Neuronal stem cell (in vitro differentiated cells): ENCODE measurements around the gene DRGX.

Source experiments
- DNase-seq: peaks from one replicate; pipeline ENCODE4 v3.0.0-alpha.2; 2013; ENCODE audit warnings: low spot score
- H2AFZ ChIP-seq: one replicate; pipeline ENCODE4 v1.6.1; 2013; ENCODE audit warnings: mild to moderate bottlenecking, low read length, inconsistent platforms
- H2AK5ac ChIP-seq: 2 replicates; pipeline ENCODE4 v1.6.1; 2013; ENCODE audit warnings: low read depth, mild to moderate bottlenecking, inconsistent platforms, low read length, moderate library complexity, mixed read lengths
- H2BK120ac ChIP-seq: 2 replicates; pipeline ENCODE4 v1.6.1; 2013; ENCODE audit warnings: low read depth, mild to moderate bottlenecking, inconsistent platforms, low read length, moderate library complexity, mixed read lengths
- H2BK12ac ChIP-seq: one replicate; pipeline ENCODE4 v1.6.1; 2013; ENCODE audit warnings: low read length, inconsistent platforms
- H2BK15ac ChIP-seq: 2 replicates; pipeline ENCODE4 v1.6.1; 2013; ENCODE audit warnings: mild to moderate bottlenecking, low read length, inconsistent platforms, mixed read lengths
- H2BK5ac ChIP-seq: one replicate; pipeline ENCODE4 v1.6.1; 2013; ENCODE audit warnings: inconsistent platforms, mild to moderate bottlenecking, low read length, moderate library complexity
- H3K14ac ChIP-seq: one replicate; pipeline ENCODE4 v1.6.1; 2013; ENCODE audit warnings: low read length, inconsistent platforms
- H3K18ac ChIP-seq: 2 replicates; pipeline ENCODE4 v1.6.1; 2013; ENCODE audit warnings: low read length, inconsistent platforms
- H3K23ac ChIP-seq: 2 replicates; pipeline ENCODE4 v1.6.1; 2013; ENCODE audit warnings: low read depth, mild to moderate bottlenecking, mixed read lengths, low read length, inconsistent platforms; ENCODE audit not compliant: poor library complexity
- H3K27ac ChIP-seq: replicated peaks from 3 replicates; pipeline ENCODE4 v1.5.1; 2013; ENCODE audit warnings: low read length, inconsistent platforms
- H3K27me3 ChIP-seq, 3 experiments: 2 replicates each; pipeline ENCODE4 v1.6.1; 2013; ENCODE audit warnings: low read length in 3 of 3, mild to moderate bottlenecking in 2 of 3, inconsistent platforms in 1 of 3, low read depth in 1 of 3, mixed read lengths in 1 of 3, moderate library complexity in 1 of 3; ENCODE audit not compliant: control insufficient read depth in 3 of 3, insufficient read depth in 3 of 3
- H3K36me3 ChIP-seq, 2 donors: replicated peaks in 1 of 2; 2 replicates each; pipeline ENCODE4 v1.6.1; 2013; ENCODE audit warnings: low read length in 2 of 2; ENCODE audit not compliant: control insufficient read depth in 2 of 2, insufficient read depth in 2 of 2
- H3K4ac ChIP-seq: 2 replicates; pipeline ENCODE4 v1.6.1; 2013; ENCODE audit warnings: inconsistent platforms, mild to moderate bottlenecking, low read length, moderate library complexity
- H3K4me1 ChIP-seq, 2 donors: 1 replicate in 1 of 2; 2 replicates in 1 of 2; pipeline ENCODE4 v1.6.1; 2013; ENCODE audit warnings: low read length in 2 of 2, low read depth in 1 of 2; ENCODE audit not compliant: control insufficient read depth in 2 of 2, insufficient read depth in 1 of 2
- H3K4me2 ChIP-seq: one replicate; pipeline ENCODE4 v1.6.1; 2013; ENCODE audit warnings: mild to moderate bottlenecking, low read length, inconsistent platforms; ENCODE audit not compliant: insufficient read depth, poor library complexity, severe bottlenecking
- H3K4me3 ChIP-seq, 2 donors: 2 replicates each; pipeline ENCODE4 v1.5.1; 2013; ENCODE audit warnings: low read length in 2 of 2, mild to moderate bottlenecking in 2 of 2, inconsistent platforms in 1 of 2, moderate library complexity in 1 of 2
- H3K79me1 ChIP-seq: one replicate; pipeline ENCODE4 v1.6.1; 2013; ENCODE audit warnings: low read depth, mild to moderate bottlenecking, inconsistent platforms, low read length, moderate library complexity
- H3K9ac ChIP-seq: one replicate; pipeline ENCODE4 v1.6.1; 2013; ENCODE audit warnings: mild to moderate bottlenecking, low read depth, low read length, inconsistent platforms; ENCODE audit not compliant: poor library complexity
- H3K9me3 ChIP-seq, 2 donors: replicated peaks in 1 of 2; 2 replicates each; pipeline versions ENCODE3 to v1.6.1; 2013; ENCODE audit warnings: low read length in 2 of 2, mild to moderate bottlenecking in 2 of 2, inconsistent platforms in 1 of 2, low read depth in 1 of 2, mixed read lengths in 1 of 2, moderate library complexity in 1 of 2; ENCODE audit not compliant: control insufficient read depth in 2 of 2, insufficient read depth in 1 of 2
- H4K8ac ChIP-seq: one replicate; pipeline ENCODE4 v1.6.1; 2013; ENCODE audit warnings: low read depth, mild to moderate bottlenecking, inconsistent platforms, low read length, moderate library complexity
- H4K91ac ChIP-seq: one replicate; pipeline ENCODE4 v1.6.1; 2013; ENCODE audit warnings: low read length, low read depth, mild to moderate bottlenecking, inconsistent platforms; ENCODE audit not compliant: poor library complexity
- WGBS, 2 donors: extraction: QIAGEN DNeasy Blood & Tissue Kit; methylation state at CpG; one replicate each; pipeline ENCODE4 v1.1.7; 2013; ENCODE audit warnings: missing lambda C conversion rate in 2 of 2, mixed read lengths in 1 of 2; ENCODE audit not compliant: insufficient read length in 2 of 2, insufficient replicate concordance in 1 of 2; ENCODE audit errors: extremely low coverage in 2 of 2; 5-methylcytosine and 5-hydroxymethylcytosine counted together

DRGX gene

GRCh38 chr10:49408519-49409306 lies 12.8 kb upstream of the DRGX start:
- Histone ChIP-seq H4K8ac (no peak overlapping the region), H3K14ac (no peak overlapping the region), H3K27me3 (peaks cover 0 to 46% (median 0%) of the 10 kb centered on the region in 3 experiments), H4K91ac (no peak overlapping the region), H3K4me3 (no peak overlapping the region), H3K4ac (no peak overlapping the region), H2BK15ac (no peak overlapping the region), H2AFZ (no peak overlapping the region), H3K4me1 (peaks cover 0 to 3% of the 10 kb centered on the region in 2 donors), H3K79me1 (no peaks in the 10 kb centered on the region), H2BK5ac (no peak overlapping the region), H3K23ac (no peak overlapping the region), H2BK120ac (no peak overlapping the region), H2AK5ac (no peak overlapping the region), H3K36me3 (no peaks in the 10 kb centered on the region), H3K9ac (no peak overlapping the region), H3K4me2 (no peak overlapping the region), H3K18ac (no peak overlapping the region), H2BK12ac (no peak overlapping the region), H3K9me3 (no peaks in the 10 kb centered on the region), H3K27ac (no peak overlapping the region)
- DNase-seq: no peak
- no CpG with 5 or more reads among the region's 13 CpGs for WGBS, 2 donors

GRCh38 chr10:49407552-49408137 lies 11.8 kb upstream of the DRGX start:
- peaks cover 0 to 48% (median 1%) of the 10 kb centered on the region in 3 experiments for H3K27me3 ChIP-seq
- no peaks in the 10 kb centered on the region for H3K79me1 ChIP-seq

GRCh38 chr10:49407151-49407550 lies 11.3 kb upstream of the DRGX start:
- no peak overlapping the region for H3K27ac ChIP-seq
- H3K79me1 ChIP-seq: no peaks in the 10 kb centered on the region
- no peak overlapping the region for H2BK15ac ChIP-seq
- no peak overlapping the region for H2AFZ ChIP-seq
- H2BK12ac ChIP-seq: no peak overlapping the region
- no CpG with 5 or more reads among the region's 5 CpGs for WGBS, 2 donors
- no peak overlapping the region for H2BK5ac ChIP-seq
- no peak overlapping the region for H3K23ac ChIP-seq
- peaks cover 0 to 52% (median 1%) of the 10 kb centered on the region in 3 experiments for H3K27me3 ChIP-seq
- no peak overlapping the region for H3K4ac ChIP-seq
- DNase-seq: no peak
- no peak overlapping the region for H3K4me2 ChIP-seq
- no peaks in the 10 kb centered on the region for H3K9me3 ChIP-seq
- no peak overlapping the region for H4K8ac ChIP-seq
- H2AK5ac ChIP-seq: no peak overlapping the region
- H3K18ac ChIP-seq: no peak overlapping the region
- peaks cover 0 to 3% of the 10 kb centered on the region in 2 donors for H3K4me1 ChIP-seq
- no peak overlapping the region for H3K9ac ChIP-seq
- H3K4me3 ChIP-seq: no peak overlapping the region
- no peaks in the 10 kb centered on the region for H3K36me3 ChIP-seq
- no peak overlapping the region for H2BK120ac ChIP-seq
- H3K14ac ChIP-seq: no peak overlapping the region
- H4K91ac ChIP-seq: no peak overlapping the region

More at GRCh38 chr10:49407552-49408137, 11.8 kb upstream of the DRGX start:
- Histone ChIP-seq H4K91ac (no peak overlapping the region), H2BK5ac (no peak overlapping the region), H2AFZ (no peak overlapping the region), H3K4me1 (peaks cover 0 to 3% of the 10 kb centered on the region in 2 donors), H3K14ac (no peak overlapping the region), H4K8ac (no peak overlapping the region), H3K18ac (no peak overlapping the region), H2BK12ac (no peak overlapping the region), H3K9ac (no peak overlapping the region), H2BK15ac (no peak overlapping the region), H3K36me3 (no peaks in the 10 kb centered on the region), H2BK120ac (no peak overlapping the region), H3K27ac (no peak overlapping the region), H2AK5ac (no peak overlapping the region), H3K4ac (no peak overlapping the region), H3K23ac (no peak overlapping the region), H3K4me2 (no peak overlapping the region), H3K4me3 (no peak overlapping the region), H3K9me3 (no peaks in the 10 kb centered on the region)
- peak; percentile 61 for DNase-seq
- WGBS, 2 donors: no CpG with 5 or more reads among the region's 2 CpGs

GRCh38 chr10:49404321-49404878 lies 8.5 kb upstream of the DRGX start:
- peak overlapping the region; percentile 28 for H3K23ac ChIP-seq
- no peak for DNase-seq
- H3K18ac ChIP-seq: no peak overlapping the region
- no peaks in the 10 kb centered on the region for H3K79me1 ChIP-seq
- H2BK15ac ChIP-seq: no peak overlapping the region
- no peak overlapping the region for H3K4me2 ChIP-seq
- no peak overlapping the region for H2BK120ac ChIP-seq
- H2BK12ac ChIP-seq: no peak overlapping the region
- H3K4me3 ChIP-seq: no peak overlapping the region
- no peak overlapping the region for H2AFZ ChIP-seq
- H3K27ac ChIP-seq: no peak overlapping the region
- no peak overlapping the region for H2BK5ac ChIP-seq
- H2AK5ac ChIP-seq: no peak overlapping the region
- H4K8ac ChIP-seq: no peak overlapping the region
- H3K27me3 ChIP-seq: peaks cover 0 to 66% (median 8%) of the 10 kb centered on the region in 3 experiments
- no CpG with 5 or more reads among the region's 8 CpGs for WGBS, 2 donors
- peaks cover 0 to 3% of the 10 kb centered on the region in 2 donors for H3K4me1 ChIP-seq
- no peak overlapping the region for H3K9ac ChIP-seq
- H3K4ac ChIP-seq: no peak overlapping the region
- no peak overlapping the region for H3K14ac ChIP-seq
- H3K9me3 ChIP-seq: no peaks in the 10 kb centered on the region
- H3K36me3 ChIP-seq: no peaks in the 10 kb centered on the region
- no peak overlapping the region for H4K91ac ChIP-seq
